Esophagus muscularis mucosa (tissue), 3 donors: ENCODE measurements around the gene KRT16.

Source experiments
- CTCF ChIP-seq, 3 experiments: fragments of 200-600 bp in 2 of 3; fragments of 450-650 bp in 1 of 3; sonication (generic) in 2 of 3; IDR thresholded peaks; one replicate each; pipeline ENCODE4 v1.5.1; 2017 to 2019; ENCODE audit warnings: antibody characterized with exemption in 3 of 3, mild to moderate bottlenecking in 2 of 3, moderate library complexity in 1 of 3
- POLR2A ChIP-seq: fragments of 450-650 bp; IDR thresholded peaks from one replicate; pipeline ENCODE4 v1.6.1; 2017; ENCODE audit warnings: antibody characterized with exemption, moderate library complexity, mild to moderate bottlenecking, low read depth

GRCh38 chr17:41624208-41625101, 11.9 kb upstream of the KRT16 start, which contains the start of gene KRT17:
- TF ChIP-seq CTCF (IDR thresholded peaks at IDR 0.05) (no peak), POLR2A (no peak)
